Stimulated activated CD4-positive, alpha-beta T cell treated with anti-CD3 and anti-CD28 coated beads, Interleukin-15, amount 100 ng/mL, for 48 hours (primary cell): ENCODE results near the gene UBQLN1.

Experiments used
- DNase-seq, 2 donors: peaks; one replicate each; pipeline ENCODE4 v3.0.0-alpha.2; 2020; ENCODE audit warnings: low read depth in 2 of 2

UBQLN1 gene

DNA sequence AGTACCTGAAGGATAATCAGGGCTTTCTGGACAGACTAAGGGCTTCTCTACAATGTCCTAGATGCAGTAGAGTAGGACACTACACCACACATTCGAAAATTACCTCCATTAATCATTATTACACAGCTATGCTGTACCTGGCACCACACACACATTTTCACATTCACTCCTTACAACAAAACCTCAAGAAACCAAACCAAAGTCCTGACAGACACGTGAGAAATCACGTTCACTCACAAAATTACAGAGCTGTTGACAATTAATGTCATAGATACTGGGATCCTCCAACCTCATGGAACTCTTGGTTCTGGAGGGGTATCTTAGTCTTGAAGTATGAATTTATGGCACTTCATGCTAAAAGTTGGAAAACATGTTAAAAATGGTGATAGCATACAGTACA is 16.3 kb downstream of the UBQLN1 start:
- DNase-seq: no peak

DNA sequence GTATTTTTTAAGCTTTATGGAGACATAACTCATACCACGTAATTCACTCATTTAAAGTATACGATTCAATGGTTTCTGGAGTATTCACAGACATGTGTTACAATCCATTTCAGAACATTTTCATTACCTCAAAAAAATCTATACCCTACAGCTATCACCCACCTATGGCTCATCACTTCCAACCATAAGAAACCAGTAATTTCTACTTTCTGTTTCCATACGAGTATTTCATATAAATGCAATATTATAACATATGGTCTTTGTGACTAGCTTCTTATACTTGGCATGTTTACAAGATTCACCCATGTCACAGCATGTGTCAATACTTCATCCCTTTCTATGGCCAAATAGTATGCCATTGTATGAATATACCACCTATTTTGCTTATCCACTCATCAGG is 18.8 kb downstream of the UBQLN1 start:
- no peak for DNase-seq

DNA sequence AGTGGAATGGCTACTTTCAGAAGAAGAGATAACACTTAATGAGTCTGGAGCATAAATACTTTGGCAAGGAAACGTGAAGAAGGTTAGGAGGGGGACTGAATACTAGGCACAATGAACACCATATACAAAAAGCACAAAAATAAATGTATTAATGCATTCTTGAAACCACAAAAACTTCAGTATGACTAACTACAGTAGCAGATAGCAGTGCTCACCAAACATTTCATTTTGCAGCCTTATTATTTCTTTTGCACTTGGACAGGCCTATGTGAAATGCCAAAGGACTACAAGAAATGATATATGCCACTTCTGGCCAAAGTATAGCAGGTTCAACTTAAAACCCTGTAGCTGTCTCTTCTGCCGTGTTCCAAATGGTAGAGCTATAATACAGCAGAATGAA is 26.3 kb downstream of the UBQLN1 start:
- no peak for DNase-seq

DNA sequence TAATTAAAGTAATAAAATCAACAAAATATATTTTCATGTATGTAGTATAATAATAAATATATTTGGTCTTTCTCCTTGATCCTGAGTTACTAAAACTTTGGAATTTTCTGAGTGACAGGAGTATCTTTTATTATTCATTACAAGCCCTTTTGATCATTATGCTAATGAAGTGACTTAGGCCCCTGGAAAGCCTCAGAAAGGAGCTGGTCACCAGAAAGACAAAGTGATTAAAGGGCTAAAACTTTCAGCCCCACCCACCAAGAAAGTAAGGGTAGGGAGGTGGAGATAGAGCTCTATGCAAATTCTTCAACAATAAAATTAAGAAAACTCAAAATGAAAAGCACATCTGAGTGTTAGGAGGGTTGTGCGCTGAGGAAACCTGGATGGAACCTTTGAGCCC is 27.5 kb downstream of the UBQLN1 start:
- no peak for DNase-seq

DNA sequence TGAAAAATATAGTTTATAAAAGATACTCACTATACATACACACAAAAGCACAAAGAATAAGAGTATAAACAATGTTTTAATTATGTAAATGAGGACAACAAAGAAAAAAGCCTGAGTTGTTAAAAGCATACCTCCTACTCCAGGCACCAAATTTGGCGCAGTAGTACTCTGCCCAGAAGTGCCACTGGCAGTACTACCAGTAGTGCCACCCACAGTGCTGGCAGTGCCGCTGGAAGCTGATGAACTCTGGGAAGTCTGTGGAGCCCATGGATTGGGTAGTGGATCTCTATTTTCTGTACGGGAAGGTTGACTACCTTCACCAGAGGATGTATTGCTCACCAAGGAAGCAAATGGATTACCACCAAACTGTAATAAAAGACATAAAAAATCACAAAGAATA is 30.2 kb downstream of the UBQLN1 start:
- no peak for DNase-seq

DNA sequence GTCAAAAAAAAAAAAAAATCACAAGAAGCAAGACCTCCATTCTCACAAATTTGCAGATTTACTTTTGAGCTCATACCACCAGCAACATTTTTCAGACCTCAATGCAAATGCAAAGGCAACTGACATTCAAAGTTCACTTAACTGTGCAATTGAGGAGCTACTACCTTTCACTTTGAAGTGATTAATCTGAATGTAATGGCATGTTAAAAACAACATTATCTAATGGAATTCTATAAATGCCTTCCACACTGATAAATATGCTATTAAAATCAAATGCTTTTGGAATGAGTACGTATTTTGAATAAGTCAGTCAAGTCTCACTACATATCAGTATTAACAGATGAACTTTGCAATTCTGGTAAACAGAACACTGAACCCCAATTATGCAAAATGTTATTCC is 32.3 kb downstream of the UBQLN1 start:
- DNase-seq: no peak

DNA sequence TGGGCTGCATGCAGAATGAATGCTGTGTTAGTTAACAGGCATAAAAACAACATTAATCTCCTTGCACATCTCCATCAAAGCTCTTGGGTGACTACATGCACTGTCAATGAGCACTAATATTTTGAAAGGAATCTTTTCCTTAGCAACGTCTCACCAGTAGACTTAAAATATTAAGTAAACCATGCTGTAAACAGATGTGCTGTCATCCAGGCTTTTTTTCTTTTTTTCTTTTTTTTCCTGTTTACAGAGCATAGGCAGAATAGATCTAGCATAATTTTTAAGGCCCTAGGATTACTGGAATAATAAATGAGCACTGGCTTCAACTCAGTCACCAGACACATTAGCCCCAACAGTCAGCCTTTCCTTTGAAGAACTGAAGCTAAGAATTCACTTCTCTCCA is 36.3 kb downstream of the UBQLN1 start:
- DNase-seq: no peak

DNA sequence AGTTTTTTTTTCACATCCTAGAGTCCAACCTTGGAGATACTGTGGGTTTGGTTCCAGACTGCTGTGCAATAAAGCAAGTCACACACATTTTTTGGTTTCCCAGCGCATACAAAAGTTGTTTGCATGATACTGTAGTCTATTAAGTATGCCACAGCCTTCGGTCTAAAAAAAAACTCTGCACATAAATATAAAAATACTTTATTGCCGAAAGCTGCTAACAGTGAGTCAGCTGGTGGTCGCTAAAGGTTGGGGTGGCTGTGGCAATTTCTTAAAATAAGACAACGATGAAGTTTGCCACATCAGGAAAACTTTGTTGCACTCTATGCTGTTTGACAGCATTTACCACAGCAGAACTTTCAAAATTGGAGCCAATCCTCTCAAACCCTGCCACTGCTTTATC is 37.4 kb downstream of the UBQLN1 start:
- DNase-seq: no peak

DNA sequence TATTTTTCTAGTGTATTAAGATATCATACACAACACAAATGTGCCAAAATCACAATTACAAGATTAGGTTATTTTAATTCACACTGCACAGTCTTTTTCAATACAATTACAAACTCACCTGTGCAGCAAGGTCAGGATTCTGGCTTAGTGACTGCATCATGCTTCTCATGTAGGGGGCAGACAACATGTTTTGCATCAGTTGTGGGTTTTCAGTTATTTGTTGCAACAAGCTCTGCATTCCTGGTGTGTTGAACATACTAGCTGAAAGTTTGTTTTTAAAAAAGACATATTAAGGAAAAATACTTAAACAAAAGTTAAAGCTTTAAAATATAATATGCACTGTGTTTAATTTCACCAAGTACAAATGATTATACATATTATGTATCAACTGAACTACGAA is 38.7 kb downstream of the UBQLN1 start:
- no peak for DNase-seq

DNA sequence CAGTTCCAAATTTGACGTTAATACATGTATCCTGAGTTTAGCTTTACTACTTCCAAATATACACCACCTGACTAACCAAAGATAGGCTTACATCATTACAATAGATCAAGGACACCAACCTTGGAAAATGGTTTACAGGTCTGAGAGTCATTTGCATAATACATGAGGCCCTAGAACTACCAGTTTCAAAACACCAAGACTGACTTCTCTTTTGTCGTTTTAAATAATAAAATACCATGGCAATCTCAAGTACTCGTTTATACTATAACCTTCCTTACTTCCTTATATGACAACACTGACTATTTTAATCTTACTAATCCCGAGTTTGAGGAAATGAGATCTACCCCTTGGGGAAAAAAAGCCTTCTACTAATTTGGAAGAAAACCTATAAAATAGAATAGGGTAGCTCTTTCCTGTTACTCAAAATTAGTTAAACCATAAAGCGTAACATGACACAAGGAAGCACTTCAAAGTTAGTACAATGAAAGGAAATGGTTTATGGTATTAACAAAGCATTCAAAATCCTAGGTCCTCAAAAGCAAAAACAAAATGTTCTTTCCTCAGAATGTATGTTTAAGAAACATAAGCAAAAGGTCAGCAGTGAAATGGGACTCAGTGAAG is 42.1 kb downstream of the UBQLN1 start:
- no peak for DNase-seq

DNA sequence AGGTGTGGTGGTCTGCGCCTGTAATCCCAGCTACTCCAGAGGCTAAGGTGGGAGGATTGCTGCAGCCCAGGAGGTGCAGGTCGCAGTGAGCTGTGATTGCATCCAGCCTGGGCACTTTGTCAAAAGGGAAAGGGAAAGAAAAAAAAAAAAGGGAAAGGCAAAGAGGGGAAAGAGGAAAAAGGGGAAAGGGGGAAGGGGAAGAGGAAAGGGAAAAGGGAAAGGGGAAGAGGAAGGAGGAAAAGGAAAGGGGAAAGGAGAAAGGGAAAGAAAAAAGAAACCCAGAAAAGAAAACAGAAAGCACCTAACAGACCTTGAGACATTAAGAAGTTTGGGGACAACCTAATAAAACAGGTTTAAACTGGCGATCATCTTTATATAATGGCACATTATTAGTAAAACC is 44.8 kb downstream of the UBQLN1 start:
- no peak for DNase-seq

DNA sequence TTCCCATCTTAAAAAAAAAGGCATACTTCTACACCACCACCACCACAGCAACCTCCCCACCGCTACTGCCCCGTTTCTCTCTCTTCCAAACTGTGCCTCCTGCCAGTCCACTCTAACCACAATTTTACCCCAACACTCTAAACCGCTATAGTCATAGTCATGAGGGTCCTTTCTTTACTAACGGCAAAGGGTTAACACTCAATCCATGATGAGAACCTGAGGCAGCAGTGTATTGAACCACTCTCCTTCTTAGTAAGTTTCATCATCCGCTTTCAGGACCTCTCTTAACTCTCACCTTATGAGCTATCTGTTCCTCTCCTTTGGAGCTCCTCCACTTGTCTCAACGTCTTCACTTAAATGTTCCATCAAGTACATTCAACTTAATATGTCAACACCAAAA is 50.8 kb downstream of the UBQLN1 start:
- no peak for DNase-seq

DNA sequence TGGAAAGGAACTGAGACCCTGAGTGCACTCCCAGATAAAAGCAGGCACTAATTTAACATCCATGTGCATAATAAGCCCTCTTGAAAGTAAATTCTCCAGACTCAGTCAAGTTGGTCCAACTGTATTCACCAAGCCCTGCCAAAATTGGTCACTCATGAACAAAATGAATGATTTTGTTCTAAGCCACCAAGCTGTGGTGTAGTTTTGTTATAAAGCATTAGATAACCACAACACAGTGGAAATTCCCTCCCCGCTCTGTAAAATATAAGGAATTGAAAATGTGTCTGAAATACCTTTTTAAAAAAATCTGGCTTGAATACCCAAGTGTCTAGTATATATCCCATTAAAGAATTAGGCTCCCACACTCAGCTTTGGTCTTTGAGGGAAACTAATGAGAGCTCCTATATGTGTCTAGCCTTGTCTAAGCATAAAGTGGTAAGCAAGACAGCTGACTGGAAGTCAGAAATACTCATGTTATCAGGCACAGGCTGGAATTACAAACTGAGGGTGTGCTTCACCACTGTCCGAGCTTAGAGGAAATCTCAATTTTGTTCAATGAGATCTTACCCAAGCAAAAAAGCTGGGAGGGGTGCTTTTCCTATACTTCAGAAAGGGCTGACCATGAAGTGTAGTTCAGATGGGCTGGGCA is 51.6 kb downstream of the UBQLN1 start:
- DNase-seq: no peak

DNA sequence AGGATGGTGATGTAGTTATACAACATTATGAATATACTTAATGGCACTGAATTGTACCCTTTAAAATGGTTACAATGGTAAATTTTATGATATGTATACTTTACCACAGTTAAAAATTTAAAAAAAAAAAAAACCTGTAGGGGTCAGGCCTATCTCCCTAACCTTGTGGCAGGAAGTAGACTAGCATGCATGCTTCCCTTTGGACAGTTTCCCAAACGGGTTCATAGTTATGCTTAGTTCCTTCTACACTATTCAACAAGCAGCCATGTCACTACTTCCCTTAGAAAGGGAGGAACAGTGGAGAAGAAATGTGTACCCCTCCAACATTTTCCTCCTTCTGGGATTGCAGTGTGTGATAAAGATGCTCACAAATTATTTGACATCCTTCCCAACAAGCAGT is 52.3 kb downstream of the UBQLN1 start:
- no peak for DNase-seq

DNA sequence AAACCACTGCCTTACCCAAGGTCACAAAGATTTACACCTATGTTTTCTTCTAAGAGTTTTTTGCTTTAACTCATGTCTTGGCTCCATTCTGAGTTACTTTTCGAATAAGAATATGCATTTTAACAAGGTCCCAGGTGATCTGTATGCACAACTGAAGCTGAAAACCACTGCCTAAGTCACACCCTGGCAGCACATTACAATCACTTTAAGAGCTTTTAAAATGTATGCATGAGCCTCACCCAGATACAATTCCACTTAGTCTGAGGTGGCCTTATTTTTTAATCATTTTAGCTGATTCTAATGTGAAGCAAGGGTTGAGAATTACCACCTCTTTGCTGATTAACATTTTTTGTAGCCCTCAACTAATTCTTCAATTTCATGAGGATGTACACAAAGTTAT is 55.3 kb downstream of the UBQLN1 start:
- DNase-seq: no peak

DNA sequence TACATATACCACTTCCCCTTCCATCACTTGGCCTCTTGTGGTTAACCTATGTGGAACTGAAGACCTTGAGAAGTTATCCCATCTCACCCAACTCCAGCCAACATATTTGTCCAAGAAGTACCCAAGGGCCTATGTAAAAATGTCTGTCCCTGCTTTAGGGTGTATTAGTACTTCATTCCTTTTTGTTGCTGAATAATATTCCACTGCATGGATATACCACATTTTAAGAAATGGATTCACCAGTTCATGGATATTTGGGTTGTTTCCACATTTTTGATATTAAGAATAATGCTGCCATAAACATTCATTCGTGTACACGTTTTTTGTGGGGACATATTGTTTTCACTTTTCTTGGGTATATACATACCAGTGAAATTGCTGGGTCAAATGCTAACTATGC is 56.2 kb downstream of the UBQLN1 start:
- DNase-seq: no peak

DNA sequence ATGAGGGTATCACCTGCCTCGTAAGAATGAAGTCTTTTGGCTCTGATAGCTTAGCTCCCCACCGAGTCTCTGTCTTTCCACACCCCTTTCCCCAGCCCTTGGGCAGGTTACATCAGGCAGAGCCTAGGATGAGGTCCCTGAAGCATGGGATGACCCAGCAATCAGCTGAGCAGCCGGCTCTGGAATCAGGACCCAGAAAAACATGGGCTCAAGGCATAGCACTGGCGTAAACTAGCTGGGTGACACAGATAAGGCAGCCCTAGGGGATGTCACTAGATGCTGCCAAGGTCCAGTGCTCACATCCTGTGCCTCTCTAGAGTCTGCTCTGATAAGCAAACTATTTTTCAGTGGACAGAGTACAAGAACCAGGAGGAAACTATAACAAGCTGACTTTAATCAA is 58.2 kb downstream of the UBQLN1 start:
- DNase-seq: no peak

DNA sequence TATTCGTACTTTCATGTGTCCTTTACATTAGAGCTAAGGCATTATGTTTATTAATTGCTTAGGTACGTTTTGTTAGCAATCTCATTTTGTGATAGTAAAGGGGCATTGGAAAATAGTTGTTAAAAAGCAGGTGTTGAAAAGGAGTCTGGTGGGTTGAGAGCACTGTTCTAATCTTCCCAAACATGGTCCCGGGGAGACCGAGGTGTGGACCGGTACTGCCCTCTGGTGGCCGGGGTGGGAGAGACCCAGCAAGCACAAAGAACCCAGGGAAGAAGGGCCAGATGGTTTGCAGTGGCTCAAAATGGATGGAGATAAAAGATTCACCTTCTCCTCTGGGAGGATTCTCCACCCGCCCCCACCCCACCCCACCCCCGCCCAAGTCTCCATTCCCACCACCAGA is 58.7 kb downstream of the UBQLN1 start:
- peak; percentile 38 to 56 for DNase-seq

DNA sequence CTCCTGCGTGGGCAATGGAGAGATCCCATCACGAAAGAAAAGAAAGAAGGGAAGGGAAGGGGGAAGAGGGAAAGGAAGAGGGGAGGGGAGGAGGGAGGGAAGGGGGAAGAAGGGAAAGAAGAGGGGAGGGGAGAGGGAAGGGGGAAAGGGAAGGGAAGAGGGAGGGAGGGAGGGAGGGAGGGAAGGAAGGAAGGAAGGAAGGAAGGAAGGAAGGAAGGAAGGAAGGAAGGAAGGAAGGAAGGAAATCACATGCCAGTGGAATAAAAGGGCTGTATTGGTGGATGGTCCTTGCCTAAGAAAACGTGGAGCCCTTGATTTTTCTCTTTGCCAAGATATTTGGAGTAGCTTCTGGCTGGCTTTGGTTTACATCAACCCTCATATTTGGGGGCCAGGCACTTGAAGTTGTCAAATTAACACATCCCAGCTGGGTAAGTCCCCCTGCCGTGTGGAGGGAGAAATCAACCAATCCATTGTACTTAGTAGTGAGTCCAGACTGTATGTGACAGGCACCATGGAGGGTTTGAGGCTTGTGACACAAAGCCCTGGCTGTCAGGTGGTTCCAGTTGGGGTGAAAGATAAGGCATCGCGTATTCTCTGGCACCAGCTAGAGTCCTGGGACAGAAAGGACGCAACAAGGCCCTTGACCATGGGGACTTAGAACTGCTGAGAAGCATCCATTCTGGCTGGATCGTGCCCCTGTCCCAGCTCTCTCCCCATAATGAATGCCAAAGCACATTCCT is 61.1 kb downstream of the UBQLN1 start:
- DNase-seq: no peak

DNA sequence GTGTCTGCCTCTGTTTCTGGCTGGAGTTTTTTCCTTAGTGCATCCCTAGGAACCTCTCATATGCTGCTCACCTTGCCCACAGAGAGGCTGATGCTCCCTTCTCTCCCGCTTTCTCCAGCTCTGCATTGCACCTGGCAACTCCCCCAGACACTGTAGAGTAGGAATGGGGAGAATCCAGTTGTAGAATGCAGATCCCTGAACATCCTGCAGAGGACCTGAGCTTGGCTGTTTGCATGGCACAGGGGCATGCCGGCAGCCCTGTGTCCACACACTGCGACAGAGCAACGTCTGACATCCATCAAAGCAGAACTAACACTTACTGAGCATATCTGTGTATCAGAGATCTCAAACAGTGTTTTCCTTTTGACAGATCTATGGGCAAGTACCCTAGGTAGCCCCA is 65.0 kb downstream of the UBQLN1 start:
- DNase-seq: no peak

DNA sequence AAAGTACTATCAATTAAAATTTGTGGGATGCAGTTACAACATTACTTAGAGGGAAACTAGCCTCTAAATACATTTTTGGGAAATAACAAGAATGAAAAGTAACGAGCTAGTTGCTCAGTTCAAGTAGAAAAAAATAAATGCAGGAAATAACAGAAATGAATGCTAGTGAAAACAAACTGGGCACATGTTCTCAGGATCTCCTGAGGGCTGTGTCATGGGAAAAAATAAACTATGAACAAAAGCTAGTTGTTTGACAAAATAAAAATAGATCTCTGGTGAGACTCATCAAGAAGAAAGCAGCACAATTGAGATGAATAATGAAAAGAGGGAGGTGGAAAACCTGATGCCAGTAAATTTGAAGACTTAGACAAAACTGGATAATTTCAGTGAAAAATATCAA is 68.5 kb downstream of the UBQLN1 start:
- DNase-seq: no peak

DNA sequence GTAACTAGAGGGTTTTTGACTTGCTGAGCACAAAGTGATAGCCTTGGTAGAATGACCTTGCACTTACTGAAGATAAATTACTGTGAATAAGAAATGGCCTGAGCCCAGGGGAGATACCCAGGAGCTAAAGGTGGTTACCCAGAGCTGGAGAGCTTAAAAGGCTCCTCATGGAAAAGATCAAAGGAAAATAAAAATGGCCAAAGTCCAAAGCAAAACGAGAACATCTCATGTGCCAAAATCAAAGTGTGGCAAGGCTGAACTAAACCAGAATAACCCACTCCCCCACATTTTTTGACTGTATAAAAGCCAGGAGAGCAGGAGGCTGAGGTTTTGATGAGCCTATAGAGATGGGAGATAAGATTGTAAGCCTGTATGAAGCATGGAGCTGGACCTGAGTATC is 70.4 kb downstream of the UBQLN1 start:
- no peak for DNase-seq

DNA sequence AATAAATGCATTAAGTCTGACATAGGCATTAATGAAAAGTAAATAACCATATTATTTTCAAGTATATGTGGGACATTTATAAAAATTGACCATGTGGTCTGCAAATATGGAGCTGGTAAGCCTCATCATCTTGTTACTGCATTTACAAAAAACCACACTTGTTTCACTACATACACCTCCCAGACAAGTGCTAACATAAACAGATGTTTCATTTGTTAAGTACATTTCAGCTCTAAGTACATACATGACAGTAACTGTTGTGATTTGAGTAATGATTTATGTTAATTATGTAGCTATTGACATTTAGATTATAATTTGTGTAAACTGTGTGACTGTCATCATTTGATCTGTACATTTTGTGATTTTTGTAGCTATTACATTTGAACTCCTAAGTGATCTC is 70.9 kb downstream of the UBQLN1 start:
- DNase-seq: no peak
